Measurements from ENCODE around the gene UBXN7.

DNA sequence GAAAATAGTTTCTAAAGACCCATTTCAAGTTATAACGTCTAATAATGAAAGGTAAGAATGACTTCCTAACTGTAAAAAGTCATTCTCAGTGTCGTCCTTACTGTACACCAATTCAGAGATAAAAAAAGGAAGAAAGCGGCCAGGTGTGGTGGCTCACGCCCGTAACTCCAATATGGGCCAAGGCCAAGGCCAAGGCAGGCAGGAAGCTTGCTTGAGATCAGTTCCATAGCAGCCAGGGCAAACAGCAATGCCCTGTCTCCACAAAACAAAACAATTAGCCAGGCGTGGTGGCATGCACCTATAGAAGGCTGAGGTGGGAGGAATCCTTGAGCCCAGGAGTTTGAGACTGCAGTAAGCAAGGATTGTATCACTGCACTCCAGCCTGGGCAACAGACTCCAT is 31.9 kb downstream of the UBXN7 start:
- TF ChIP-seq, protein P1, sequence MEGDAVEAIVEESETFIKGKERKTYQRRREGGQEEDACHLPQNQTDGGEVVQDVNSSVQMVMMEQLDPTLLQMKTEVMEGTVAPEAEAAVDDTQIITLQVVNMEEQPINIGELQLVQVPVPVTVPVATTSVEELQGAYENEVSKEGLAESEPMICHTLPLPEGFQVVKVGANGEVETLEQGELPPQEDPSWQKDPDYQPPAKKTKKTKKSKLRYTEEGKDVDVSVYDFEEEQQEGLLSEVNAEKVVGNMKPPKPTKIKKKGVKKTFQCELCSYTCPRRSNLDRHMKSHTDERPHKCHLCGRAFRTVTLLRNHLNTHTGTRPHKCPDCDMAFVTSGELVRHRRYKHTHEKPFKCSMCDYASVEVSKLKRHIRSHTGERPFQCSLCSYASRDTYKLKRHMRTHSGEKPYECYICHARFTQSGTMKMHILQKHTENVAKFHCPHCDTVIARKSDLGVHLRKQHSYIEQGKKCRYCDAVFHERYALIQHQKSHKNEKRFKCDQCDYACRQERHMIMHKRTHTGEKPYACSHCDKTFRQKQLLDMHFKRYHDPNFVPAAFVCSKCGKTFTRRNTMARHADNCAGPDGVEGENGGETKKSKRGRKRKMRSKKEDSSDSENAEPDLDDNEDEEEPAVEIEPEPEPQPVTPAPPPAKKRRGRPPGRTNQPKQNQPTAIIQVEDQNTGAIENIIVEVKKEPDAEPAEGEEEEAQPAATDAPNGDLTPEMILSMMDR (conservative IDR thresholded peaks at IDR 0.05; ENCODE audit: low read depth, low read length): no peak
- TF ChIP-seq POLR2A (IDR thresholded peaks at IDR 0.05; ENCODE audit: low read depth, low read length) (no peak), RAD21 (IDR thresholded peaks at IDR 0.05; ENCODE audit: low read length) (no peak), ELK1 (IDR thresholded peaks at IDR 0.05; ENCODE audit: borderline replicate concordance, low read depth, low read length) (no peak), MXI1 (IDR thresholded peaks at IDR 0.05; ENCODE audit: borderline replicate concordance, low read depth, low read length) (no peak)
